ENCODE data around the gene ANKS1B. TPM values are rescaled to one million over a fixed set of nuclear protein-coding genes. Genes with fewer than 3 reads are reported as not detected.

Gene ANKS1B
- total RNA-seq, 4 donors from 2014 or later = 1.5 to 5.5 (median 4.4) TPM

DNA sequence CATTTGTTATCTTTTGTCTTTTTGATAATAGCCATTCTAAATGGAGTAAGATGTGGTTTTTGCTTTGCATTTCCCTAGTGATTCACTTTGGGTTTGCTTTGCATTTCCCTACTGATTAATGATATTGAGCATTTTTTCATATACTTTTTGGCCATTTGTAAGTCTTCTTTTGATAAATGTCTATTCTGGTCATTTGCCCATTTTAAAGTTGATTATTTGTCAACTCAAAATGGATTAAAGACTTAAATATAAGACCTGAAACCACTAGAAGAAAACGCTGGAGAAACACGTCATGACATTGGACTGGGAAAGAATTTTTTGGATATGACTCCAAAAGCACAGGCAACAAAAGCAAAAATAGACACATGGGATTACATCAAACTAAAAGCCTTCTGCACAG lies 1191.6 kb downstream of the ANKS1B start:
- TF ChIP-seq CTCF (IDR thresholded peaks at IDR 0.05) = no peak
- no peak for TF ChIP-seq POLR2A (IDR thresholded peaks at IDR 0.05)
- no peak overlapping the region for H3K4me3 ChIP-seq (ENCODE audit: low read depth, poor library complexity, severe bottlenecking)
- WGBS, 2 donors = 73 to 86% methylated on average over 2 of the region's 2 CpGs
- intact Hi-C loops (cut with DNase I; ENCODE audit: low total_unique reads) = no loop called here
- no peak for DNase-seq (ENCODE audit: low spot score in 2 of 2)

DNA sequence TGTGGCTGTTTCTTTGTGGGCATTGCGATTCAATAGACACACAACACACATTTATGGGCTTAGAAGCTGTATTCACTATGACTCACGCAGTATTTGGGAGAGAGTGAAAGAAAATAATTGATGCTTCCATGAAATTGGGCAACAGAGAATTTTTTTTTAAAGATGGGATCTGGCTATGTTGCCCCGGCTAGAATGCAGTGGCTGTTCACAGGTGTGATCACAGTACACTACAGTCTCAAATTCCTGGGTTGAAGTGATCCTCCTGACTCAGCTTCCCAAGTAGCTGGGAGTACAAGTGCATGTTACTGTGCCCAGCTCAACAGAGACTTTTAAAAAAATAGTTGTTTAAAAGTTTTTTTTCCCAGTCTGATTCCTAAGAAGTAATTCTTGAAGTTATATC lies 1193.3 kb downstream of the ANKS1B start:
- TF ChIP-seq CTCF (IDR thresholded peaks at IDR 0.05) (no peak), POLR2A (IDR thresholded peaks at IDR 0.05) (no peak)
- intact Hi-C loops (cut with DNase I; ENCODE audit: low total_unique reads) = no loop called here
- DNase-seq (ENCODE audit: low spot score in 2 of 2) = no peak
- 95% methylated on average over 3 of the region's 3 CpGs for WGBS, 2 donors
- no peak overlapping the region for H3K4me3 ChIP-seq (ENCODE audit: low read depth, poor library complexity, severe bottlenecking)

- intact Hi-C loops (cut with DNase I; ENCODE audit: low total_unique reads) = no loop called here
- TF ChIP-seq CTCF (IDR thresholded peaks at IDR 0.05) (no peak), POLR2A (IDR thresholded peaks at IDR 0.05) (no peak)
- WGBS, 2 donors = 94% methylated on average over 5 of the region's 5 CpGs
Observed at GRCh38 chr12:98788396-98788795, 1196.3 kb downstream of the ANKS1B start.

DNA sequence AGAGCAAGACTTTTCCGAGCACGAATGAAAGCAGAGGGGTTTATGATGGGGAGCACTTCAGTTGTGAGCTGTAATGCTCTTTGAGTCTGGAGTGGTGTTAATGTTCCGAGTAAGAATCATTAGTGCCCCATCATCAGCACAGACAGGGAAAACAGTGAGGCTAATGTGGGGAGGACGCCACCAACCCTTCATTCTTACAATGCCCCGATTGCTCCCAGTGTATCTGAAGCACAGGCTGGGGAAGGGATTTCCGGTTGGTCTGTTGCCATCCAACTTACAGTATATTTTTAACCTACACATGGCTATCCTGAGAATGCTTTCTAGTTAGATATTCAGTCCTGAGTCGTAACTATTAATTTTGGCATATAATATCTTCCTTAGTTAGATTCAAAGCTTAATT lies 1198.1 kb downstream of the ANKS1B start:
- no peak for TF ChIP-seq CTCF (IDR thresholded peaks at IDR 0.05)
- no peak for TF ChIP-seq POLR2A (IDR thresholded peaks at IDR 0.05)
- H3K4me3 ChIP-seq (ENCODE audit: low read depth, poor library complexity, severe bottlenecking) = no peak overlapping the region
- DNase-seq (ENCODE audit: low spot score in 2 of 2) = no peak
- intact Hi-C loops (cut with DNase I; ENCODE audit: low total_unique reads) = no loop called here
- WGBS, 2 donors = 82 to 87% methylated on average over 7 of the region's 7 CpGs

More at GRCh38 chr12:98788396-98788795, 1196.3 kb downstream of the ANKS1B start:
- no peak for DNase-seq (ENCODE audit: low spot score in 2 of 2)
- no peak overlapping the region for H3K4me3 ChIP-seq (ENCODE audit: low read depth, poor library complexity, severe bottlenecking)

DNA sequence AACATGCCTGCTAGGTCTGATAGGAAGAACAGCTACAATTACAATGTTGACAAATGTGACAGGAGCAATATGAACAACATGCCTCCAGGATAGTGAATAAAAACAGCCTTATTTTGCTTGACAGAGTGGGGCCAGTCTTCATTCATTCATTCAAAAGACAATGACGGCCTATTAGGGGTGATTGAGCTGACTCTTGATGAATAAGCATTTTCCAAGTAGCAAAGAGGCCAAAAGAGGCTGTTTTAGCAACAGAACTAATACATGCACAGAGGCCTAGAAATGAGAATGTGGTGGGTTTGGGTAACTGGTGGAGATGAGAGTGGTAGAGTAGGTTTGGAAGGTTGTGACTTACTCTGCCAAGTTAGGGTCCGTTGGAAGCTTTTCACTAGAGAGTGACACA lies 1201.3 kb downstream of the ANKS1B start:
- DNase-seq (ENCODE audit: low spot score in 2 of 2) = no peak
- no peak overlapping the region for H3K4me3 ChIP-seq (ENCODE audit: low read depth, poor library complexity, severe bottlenecking)
- TF ChIP-seq CTCF (IDR thresholded peaks at IDR 0.05) (no peak), POLR2A (IDR thresholded peaks at IDR 0.05) (no peak)
- intact Hi-C loops (cut with DNase I; ENCODE audit: low total_unique reads) = no loop called here
- WGBS, 2 donors = 87 to 89% methylated on average over 2 of the region's 2 CpGs

GRCh38 chr12:98780261-98780660 lies 1204.5 kb downstream of the ANKS1B start:
- no peak for DNase-seq (ENCODE audit: low spot score in 2 of 2)
- WGBS, 2 donors = 53 to 60% methylated on average over 4 of the region's 4 CpGs
- intact Hi-C loops (cut with DNase I; ENCODE audit: low total_unique reads) = no loop called here
- TF ChIP-seq POLR2A (IDR thresholded peaks at IDR 0.05) = no peak
- no peak for TF ChIP-seq CTCF (IDR thresholded peaks at IDR 0.05)
- no peak overlapping the region for H3K4me3 ChIP-seq (ENCODE audit: low read depth, poor library complexity, severe bottlenecking)
